ENCODE data around the gene ELAVL3. TPM values are rescaled to one million over a fixed set of nuclear protein-coding genes. Genes with fewer than 3 reads are reported as not detected.
"Not testable (repeated sequence)": the region's sequence is repeated elsewhere in the genome, so short reads cannot be mapped to it uniquely, and the experiment has no call there.

The ELAVL3 gene
- total RNA-seq, 1 experiment from 2014 or later: 1.4 TPM

DNA sequence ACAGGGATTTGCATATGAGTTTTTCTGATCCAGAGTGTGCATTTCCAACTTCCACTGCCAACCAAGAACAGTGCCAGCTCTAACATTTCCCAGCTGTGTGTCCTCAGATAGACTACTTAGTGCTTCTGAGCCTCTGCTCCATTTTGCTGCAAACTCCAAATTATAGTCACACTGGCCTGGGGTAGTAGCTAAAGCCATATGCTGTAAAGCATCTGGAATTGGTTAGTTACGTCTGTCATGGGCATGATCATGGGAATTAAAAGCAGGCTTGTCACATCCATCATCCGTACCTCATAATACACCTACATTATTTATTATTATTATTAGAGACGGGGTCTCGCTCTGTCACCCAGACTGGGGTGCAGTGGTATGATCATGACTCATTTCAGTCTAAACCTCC is 7.1 kb downstream of the ELAVL3 start (continued):
- TF ChIP-seq, protein P1, sequence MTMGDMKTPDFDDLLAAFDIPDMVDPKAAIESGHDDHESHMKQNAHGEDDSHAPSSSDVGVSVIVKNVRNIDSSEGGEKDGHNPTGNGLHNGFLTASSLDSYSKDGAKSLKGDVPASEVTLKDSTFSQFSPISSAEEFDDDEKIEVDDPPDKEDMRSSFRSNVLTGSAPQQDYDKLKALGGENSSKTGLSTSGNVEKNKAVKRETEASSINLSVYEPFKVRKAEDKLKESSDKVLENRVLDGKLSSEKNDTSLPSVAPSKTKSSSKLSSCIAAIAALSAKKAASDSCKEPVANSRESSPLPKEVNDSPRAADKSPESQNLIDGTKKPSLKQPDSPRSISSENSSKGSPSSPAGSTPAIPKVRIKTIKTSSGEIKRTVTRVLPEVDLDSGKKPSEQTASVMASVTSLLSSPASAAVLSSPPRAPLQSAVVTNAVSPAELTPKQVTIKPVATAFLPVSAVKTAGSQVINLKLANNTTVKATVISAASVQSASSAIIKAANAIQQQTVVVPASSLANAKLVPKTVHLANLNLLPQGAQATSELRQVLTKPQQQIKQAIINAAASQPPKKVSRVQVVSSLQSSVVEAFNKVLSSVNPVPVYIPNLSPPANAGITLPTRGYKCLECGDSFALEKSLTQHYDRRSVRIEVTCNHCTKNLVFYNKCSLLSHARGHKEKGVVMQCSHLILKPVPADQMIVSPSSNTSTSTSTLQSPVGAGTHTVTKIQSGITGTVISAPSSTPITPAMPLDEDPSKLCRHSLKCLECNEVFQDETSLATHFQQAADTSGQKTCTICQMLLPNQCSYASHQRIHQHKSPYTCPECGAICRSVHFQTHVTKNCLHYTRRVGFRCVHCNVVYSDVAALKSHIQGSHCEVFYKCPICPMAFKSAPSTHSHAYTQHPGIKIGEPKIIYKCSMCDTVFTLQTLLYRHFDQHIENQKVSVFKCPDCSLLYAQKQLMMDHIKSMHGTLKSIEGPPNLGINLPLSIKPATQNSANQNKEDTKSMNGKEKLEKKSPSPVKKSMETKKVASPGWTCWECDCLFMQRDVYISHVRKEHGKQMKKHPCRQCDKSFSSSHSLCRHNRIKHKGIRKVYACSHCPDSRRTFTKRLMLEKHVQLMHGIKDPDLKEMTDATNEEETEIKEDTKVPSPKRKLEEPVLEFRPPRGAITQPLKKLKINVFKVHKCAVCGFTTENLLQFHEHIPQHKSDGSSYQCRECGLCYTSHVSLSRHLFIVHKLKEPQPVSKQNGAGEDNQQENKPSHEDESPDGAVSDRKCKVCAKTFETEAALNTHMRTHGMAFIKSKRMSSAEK (CRISPR knock-in tag; IDR thresholded peaks at IDR 0.05; ENCODE audit: borderline replicate concordance): no peak
- TF ChIP-seq, protein P2, sequence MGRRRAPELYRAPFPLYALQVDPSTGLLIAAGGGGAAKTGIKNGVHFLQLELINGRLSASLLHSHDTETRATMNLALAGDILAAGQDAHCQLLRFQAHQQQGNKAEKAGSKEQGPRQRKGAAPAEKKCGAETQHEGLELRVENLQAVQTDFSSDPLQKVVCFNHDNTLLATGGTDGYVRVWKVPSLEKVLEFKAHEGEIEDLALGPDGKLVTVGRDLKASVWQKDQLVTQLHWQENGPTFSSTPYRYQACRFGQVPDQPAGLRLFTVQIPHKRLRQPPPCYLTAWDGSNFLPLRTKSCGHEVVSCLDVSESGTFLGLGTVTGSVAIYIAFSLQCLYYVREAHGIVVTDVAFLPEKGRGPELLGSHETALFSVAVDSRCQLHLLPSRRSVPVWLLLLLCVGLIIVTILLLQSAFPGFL (CRISPR knock-in tag; IDR thresholded peaks at IDR 0.05; ENCODE audit: borderline replicate concordance): no peak
- TF ChIP-seq, protein P3, sequence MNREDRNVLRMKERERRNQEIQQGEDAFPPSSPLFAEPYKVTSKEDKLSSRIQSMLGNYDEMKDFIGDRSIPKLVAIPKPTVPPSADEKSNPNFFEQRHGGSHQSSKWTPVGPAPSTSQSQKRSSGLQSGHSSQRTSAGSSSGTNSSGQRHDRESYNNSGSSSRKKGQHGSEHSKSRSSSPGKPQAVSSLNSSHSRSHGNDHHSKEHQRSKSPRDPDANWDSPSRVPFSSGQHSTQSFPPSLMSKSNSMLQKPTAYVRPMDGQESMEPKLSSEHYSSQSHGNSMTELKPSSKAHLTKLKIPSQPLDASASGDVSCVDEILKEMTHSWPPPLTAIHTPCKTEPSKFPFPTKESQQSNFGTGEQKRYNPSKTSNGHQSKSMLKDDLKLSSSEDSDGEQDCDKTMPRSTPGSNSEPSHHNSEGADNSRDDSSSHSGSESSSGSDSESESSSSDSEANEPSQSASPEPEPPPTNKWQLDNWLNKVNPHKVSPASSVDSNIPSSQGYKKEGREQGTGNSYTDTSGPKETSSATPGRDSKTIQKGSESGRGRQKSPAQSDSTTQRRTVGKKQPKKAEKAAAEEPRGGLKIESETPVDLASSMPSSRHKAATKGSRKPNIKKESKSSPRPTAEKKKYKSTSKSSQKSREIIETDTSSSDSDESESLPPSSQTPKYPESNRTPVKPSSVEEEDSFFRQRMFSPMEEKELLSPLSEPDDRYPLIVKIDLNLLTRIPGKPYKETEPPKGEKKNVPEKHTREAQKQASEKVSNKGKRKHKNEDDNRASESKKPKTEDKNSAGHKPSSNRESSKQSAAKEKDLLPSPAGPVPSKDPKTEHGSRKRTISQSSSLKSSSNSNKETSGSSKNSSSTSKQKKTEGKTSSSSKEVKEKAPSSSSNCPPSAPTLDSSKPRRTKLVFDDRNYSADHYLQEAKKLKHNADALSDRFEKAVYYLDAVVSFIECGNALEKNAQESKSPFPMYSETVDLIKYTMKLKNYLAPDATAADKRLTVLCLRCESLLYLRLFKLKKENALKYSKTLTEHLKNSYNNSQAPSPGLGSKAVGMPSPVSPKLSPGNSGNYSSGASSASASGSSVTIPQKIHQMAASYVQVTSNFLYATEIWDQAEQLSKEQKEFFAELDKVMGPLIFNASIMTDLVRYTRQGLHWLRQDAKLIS (CRISPR knock-in tag; IDR thresholded peaks at IDR 0.05; ENCODE audit: borderline replicate concordance): no peak
- TF ChIP-seq JAZF1 (CRISPR knock-in tag; IDR thresholded peaks at IDR 0.05) (no peak), NFE2L1 (CRISPR knock-in tag; IDR thresholded peaks at IDR 0.05) (no peak), IRF2 (CRISPR knock-in tag; IDR thresholded peaks at IDR 0.05; ENCODE audit: borderline replicate concordance, low read depth) (no peak), NFATC4 (CRISPR knock-in tag; IDR thresholded peaks at IDR 0.05) (no peak), OVOL2 (CRISPR knock-in tag; IDR thresholded peaks at IDR 0.05; ENCODE audit: borderline replicate concordance) (no peak), PRRX2 (CRISPR knock-in tag; IDR thresholded peaks at IDR 0.05) (no peak)
- TF ChIP-seq, protein P4, sequence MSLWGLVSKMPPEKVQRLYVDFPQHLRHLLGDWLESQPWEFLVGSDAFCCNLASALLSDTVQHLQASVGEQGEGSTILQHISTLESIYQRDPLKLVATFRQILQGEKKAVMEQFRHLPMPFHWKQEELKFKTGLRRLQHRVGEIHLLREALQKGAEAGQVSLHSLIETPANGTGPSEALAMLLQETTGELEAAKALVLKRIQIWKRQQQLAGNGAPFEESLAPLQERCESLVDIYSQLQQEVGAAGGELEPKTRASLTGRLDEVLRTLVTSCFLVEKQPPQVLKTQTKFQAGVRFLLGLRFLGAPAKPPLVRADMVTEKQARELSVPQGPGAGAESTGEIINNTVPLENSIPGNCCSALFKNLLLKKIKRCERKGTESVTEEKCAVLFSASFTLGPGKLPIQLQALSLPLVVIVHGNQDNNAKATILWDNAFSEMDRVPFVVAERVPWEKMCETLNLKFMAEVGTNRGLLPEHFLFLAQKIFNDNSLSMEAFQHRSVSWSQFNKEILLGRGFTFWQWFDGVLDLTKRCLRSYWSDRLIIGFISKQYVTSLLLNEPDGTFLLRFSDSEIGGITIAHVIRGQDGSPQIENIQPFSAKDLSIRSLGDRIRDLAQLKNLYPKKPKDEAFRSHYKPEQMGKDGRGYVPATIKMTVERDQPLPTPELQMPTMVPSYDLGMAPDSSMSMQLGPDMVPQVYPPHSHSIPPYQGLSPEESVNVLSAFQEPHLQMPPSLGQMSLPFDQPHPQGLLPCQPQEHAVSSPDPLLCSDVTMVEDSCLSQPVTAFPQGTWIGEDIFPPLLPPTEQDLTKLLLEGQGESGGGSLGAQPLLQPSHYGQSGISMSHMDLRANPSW (CRISPR knock-in tag; conservative IDR thresholded peaks at IDR 0.05; ENCODE audit: low read depth): no peak
- TF ChIP-seq, protein P5, sequence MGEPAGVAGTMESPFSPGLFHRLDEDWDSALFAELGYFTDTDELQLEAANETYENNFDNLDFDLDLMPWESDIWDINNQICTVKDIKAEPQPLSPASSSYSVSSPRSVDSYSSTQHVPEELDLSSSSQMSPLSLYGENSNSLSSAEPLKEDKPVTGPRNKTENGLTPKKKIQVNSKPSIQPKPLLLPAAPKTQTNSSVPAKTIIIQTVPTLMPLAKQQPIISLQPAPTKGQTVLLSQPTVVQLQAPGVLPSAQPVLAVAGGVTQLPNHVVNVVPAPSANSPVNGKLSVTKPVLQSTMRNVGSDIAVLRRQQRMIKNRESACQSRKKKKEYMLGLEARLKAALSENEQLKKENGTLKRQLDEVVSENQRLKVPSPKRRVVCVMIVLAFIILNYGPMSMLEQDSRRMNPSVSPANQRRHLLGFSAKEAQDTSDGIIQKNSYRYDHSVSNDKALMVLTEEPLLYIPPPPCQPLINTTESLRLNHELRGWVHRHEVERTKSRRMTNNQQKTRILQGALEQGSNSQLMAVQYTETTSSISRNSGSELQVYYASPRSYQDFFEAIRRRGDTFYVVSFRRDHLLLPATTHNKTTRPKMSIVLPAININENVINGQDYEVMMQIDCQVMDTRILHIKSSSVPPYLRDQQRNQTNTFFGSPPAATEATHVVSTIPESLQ (CRISPR knock-in tag; IDR thresholded peaks at IDR 0.05): no peak

DNA sequence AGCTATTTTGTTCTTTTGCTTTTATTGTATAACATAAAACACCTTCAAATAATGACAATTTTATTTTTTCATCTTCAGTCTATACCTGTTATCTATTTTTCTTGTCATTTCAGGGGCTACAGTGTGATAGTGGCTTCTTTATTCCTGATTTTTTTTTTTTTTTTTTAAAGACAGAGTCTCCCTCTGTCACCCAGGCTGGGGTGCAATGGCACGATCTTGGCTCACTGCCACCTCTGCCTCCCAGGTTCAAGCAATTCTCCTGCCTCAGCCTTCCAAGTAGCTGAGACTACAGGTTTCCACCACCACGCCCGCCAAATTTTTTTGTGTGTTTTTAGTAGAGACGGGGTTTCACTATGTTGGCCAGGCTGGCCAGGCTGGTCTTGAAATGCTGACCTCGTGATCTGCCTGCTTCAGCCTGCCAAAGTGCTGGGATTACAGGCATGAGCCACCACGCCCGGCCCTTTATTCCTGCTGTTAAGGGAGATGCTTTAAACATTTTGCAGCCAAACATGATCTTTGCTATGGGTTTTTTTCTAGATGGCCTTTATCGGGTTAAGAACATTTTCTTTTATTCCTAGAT is 12.5 kb downstream of the ELAVL3 start:
- ATAC-seq; DNase-seq (ENCODE audit: low spot score); POLR2A ChIA-PET; H3K27ac Mint-ChIP-seq; H3K9me3 Mint-ChIP-seq; H3K4me3 Mint-ChIP-seq; H3K36me3 Mint-ChIP-seq: not testable (repeated sequence)
- peaks cover 12% of the 10 kb centered on the region; the same call in 1 of the 2 replicates for H3K4me1 Mint-ChIP-seq
- H3K27me3 Mint-ChIP-seq (ENCODE audit: low read depth): peaks cover 11% of the 10 kb centered on the region
- CTCF ChIA-PET: interaction anchor here (1.0 to 1.2 kb wide), 2 partner anchors 9 to 14 kb away, joined by 3 to 5 read pairs; no protein-coding TSS in a partner anchor

All from WTC11 (cell line).